Stimulated activated CD8-positive, alpha-beta memory T cell treated with anti-CD3 and anti-CD28 coated beads, Interleukin-12 subunit alpha, Interleukin-12 subunit beta, amount 100 ng/mL, for 24 hours (primary cell): ENCODE measurements around the gene DOK7.

Source experiments
- DNase-seq: peaks from one replicate; pipeline ENCODE4 v3.0.0-alpha.2; 2020; ENCODE audit errors: extremely low read depth

DOK7 gene

DNA sequence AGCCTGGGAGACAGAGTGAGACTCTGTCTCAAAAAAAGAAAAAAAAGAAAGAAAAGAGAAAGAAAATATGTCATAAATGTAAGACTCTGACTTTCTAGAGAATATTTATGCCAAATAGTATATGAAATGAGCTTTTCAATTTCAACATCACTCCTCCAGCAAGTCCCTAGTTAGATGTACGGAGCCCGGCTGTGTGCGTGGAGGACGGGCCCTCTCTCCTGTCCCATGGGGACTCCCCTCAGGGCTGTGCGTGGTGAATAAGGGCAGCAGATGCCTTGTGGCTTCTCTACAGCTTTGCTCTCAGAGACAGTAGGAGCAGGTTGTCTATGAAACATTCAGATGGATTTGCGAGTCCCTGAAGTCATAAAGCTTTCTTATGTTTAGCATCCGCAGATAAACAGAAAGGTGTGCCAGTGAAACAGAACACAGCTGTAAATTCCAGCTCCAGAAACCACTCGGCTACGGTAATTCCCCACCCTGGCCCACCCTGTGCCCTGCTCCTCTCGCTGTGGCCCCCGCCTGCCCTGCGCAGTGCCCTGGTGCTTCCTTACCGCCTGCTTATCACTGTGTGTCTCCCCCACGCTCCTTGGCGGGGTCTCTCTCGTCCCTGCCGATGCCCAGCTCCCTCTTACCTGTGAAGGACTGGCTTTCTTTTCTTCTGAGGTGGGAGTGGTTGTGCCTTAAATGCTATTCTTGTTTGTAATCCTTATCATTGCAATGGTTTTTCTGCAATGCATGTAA lies 35.2 kb upstream of the DOK7 start:
- no peak for DNase-seq

DNA sequence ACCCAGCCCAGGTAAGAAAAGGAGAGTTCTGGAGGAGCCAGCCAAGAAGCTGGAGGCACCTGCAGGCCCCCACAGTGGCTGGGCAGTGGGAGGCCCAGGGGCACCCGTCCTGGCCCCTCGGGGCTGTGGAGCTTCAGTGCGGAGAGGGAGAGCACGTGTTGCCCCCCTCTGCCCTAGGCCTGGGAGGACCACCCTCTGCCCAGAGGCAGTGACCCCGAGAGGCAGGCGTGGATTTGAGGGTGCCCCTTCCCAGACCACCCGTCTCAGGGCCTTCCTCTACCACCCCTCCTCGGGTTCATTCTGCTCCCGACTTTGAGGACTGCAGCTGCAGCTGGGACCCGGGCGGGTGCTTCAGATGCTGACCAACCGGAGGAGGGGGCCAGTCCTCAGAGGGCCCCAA lies 33.5 kb upstream of the DOK7 start:
- no peak for DNase-seq

DNA sequence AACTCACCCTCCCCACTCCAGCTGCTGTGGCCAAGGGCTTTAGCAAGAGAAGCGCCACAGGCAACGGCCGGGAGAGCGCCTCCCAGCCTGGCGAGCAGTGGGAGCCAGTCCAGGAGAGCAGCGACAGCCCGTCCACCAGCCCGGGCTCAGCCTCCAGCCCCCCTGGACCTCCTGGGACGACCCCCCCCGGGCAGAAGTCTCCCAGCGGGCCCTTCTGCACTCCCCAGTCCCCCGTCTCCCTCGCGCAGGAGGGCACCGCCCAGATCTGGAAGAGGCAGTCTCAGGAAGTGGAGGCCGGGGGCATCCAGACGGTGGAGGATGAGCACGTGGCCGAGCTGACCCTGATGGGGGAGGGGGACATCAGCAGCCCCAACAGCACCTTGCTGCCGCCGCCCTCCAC lies 32.6 kb upstream of the DOK7 start:
- no peak for DNase-seq

DNA sequence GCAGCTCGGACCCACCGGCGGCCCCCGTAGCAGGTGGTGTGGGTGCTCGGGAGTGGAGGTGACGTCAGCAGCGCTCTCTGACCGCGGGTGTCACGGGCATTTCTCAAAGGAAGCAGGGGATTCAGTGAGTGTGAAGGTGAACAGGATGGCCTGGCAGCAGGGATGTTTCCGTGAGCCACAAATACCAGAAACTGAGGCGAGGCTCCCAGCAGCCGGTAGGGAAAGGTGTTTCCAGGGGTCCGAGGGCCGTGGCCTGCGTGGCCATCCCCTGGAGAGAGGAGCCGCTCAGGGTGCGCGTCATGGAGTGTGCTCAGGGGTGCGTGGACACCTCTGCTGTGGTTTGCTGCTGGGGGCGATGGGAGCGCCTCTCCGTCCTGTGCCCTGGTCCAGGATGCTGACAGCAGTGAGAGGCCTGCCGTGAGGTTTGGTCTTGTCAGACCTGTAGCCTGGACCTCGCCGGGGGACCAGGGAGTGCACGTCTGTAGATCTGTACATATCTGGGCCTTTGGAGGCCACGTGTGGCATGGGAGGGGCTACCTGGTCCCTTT lies 31.6 kb upstream of the DOK7 start:
- DNase-seq, result no peak

DNA sequence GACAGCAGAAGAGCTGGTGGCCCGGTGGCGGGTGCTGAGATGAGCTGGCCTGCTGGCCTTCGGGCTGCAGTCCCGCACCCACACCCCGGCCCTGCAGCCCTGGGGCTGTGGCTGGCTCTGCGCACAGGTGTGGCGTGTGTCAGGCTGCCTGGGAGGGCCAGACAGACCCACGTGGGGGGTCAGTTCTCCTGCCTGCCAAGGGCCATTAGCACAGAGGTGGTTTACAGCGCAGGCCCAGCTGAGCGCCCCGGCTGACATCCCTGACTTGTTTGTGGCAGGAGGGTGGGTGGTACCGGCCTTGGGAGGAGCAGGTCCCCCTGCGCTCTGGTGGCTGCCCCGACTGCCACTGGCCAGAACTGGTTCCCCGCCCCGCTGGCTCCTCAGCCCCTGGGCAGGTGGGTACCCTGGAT lies 30.7 kb upstream of the DOK7 start:
- no peak for DNase-seq

DNA sequence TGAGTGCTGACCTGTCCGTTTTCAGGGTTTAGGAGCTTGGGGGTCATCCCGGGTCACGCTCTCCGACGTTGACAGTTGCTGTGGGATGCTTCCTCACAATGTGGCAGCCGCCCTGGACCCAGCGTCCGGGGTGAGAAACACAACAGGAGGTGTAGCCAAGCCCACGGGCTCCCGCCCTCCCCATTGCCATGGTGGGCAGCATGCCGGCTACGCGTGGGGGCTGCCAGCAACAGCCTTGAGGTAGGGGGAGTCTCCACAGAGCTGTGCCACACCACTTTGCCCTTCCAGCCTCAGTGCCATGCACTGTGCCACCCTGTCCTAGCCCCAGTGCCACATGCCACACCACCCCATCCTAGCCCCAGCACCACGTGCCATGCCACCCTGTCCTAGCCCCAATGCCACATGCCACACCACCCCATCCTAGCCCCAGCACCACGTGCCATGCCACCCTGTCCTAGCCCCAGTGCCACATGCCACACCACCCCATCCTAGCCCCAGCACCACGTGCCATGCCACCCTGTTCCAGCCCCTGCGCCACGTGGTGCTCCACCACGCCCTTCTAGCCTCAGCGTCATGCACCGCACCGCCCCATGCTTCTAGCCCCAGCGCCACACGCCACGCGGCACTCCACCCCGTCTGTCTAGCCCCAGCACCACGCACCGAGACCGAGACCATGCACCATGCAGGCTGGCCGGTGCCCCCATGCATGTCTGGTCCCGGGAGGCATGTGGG lies 29.8 kb upstream of the DOK7 start:
- no peak for DNase-seq

DNA sequence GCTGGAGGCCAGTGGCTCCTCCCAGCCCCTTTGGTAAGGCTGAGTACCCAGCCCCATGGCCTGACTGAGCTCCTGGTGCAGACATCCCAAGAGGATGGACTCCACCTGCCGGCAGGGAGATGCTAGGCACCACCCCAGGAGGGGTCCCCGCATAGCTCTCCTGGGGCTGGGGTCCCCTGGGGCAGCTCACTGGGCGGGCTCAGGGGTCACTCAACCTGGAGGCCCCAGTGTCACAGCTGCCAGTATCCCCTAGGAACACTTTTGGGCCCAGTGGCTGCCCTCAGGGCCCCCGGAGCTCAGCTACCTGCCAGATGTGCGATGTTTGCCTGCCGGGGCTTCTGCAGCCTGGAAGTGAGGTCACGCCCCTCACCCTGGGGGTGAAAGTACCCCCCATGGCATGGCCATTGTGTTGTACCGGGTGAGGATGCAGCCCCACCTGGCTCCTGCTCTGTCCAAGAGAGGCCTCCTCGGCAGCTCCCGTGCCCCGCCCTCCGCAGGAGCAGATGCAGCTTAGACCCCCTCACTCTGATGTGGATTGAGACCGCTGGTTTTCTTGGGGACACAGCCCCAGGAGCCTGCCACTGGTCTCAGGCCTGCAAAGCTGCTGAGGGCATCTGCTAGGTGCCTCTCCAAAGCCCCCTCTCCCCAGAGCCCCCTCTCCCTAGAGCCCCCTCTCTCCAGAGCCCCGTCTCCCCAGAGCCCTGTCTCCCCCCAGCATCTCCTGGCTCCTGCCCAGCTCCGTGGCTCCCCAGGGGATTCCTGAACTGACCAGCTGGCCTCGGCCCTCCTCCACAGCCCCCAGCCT lies 28.0 kb upstream of the DOK7 start:
- no peak for DNase-seq

DNA sequence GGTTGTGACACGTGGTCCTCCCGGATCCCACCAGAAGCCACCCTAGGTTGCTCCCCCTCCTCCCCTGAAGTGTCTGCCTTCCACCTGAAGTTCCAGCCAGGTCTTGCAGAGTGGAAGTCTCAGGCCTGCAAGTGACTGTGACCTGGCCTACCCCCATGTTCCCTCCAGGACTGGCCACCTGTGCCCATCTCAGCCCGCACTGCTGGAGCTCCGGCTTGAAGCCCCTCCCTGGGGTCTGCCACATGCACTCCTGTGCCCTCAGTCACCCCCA lies 27.5 kb upstream of the DOK7 start:
- DNase-seq, result no peak

DNA sequence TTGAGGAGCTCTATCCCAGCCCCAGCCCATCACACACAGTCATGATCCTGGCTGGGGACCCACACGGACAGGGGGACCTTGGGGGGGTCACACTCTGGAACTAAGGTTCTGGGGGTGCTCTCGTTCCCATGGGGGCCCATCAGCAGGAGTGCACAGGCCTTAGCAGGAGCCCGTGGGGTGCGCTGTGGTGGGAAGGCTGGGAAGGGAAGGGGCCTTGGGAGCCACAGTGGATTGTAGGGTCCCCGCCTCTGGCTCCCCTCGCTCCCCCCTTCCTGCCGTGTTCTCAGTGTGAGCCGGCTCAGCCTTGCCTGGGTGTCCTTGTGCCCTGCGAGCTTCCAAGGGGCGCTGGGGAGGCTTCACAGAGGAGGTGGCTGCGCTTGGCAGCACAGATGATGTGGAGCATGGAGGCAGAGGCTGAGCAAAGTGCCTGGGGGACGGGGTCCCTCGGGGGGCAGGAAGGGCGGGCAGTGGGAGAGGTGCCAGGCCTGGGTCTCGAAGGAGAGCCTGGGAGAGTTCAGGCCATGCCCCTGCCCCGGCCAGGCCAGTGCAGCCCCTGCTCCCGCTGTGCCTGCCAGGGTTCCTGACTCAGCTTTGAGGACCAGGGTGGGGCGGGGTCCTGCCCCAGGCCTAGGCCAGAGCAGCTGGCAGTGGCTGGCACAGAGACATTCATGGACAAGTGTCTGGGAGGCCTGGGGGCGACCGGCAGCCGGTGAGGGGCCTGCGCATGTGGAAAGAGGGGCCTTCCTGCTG lies 26.9 kb upstream of the DOK7 start:
- DNase-seq, result no peak

DNA sequence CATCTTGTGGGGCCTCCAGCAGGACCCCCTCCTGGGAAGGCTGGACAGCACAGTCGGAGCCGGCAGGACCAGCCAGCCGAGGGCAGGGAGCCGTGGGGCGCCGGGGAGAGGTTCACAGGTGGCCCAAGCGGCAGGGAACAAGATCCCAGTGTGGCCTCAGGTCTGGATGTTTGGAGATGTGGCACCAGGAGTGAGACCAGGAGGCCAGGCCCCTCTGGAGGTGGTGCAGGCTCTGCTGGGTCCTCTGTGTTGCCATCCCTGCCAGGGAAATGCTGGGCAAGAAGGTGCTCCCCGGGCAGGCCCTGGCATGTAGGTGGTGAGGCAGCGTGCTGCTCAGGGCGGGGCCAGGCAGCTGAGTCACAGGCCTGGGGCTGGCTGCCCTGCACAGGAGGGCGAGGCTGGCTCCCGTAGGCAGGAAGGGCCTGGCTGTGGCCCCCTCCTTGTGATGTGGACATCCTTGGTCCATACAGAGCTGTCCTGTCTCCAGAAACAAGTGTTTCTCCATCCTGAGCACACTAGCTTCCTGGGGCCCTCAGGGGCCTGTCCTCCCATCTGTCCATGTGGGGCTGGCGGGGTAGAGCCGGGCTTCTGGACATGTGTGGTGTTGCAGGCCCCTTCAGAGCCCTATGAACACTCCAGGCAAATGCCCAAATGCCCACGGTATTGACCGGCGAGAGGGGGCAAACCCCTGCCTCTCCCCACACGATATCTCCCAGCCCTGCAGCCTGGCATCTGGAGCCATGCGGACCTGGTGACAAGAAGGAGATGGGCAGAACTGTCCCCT lies 26.1 kb upstream of the DOK7 start:
- DNase-seq, result no peak

DNA sequence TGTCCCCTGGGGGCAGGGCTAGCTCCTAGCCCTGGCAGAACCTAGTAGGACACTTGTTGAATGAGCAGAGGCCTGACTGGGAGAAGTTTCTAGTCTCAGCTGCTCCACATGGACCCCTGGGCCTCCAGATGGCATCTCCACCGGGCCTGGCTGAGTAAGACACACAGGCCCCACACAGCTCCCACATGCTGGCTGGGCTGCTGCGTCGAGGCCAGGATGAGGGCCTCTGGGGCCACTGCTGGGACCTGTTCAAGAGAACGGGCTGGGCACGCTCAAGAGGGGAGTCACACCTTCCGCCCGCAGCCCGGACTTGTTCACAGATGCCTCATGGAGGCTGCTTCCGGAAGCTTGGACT lies 25.5 kb upstream of the DOK7 start:
- no peak for DNase-seq

DNA sequence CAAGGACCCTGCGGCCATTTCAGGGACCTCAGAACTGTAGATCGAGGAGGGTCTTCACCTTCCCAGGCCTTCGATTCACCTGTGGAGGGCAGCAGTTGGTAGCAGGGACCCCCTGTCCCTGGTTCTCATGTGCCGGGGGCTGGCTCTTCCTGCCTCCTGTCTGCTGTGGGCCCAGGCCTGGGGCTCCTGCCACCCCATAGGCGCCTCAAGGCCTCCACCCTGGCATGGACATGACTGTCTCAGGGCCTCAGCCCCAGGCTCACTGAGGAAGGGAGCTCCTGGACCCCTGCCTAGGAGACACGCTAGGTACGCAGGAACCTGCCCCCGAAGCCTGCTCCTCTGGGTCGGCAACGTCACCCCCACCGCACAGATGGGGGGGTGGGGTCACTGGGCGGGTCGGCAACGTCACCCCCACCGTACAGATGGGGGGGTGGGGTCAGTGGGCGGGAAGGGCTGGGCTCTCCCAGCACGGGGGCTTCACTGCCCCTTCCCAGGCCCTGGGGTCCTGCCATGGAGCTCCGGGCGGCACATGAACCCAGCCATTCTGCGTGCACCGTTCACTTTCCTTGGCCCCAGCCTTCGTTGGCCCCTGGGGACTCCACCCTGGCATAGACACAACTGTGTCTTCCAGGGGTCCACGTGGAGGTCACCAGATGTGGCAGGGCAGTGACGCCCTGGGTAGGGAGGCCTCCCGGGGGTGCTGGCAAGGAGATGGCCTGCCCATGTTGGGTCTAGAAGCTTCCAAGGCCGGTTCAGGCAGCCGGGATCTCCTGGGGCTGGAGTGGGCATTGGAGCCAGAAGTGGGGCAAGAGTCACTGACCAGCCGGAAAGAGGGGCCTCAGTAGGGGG lies 24.9 kb upstream of the DOK7 start:
- no peak for DNase-seq

DNA sequence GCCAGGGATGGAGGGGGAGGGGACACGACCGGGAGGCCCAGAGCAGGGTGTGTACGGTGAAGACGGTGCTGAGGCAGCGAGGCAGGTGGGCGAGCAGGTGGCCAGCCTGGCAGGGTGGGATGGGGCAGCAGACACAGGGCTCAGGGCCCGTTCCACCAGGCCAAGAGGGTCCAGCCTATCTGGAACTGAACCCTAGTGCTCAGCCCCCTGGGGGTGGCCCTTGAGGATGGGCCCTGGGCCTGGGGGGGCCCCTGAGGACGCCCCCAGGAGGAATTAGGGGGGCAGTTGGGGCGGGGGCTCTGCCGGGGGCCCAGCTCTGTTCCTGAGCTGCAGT lies 24.3 kb upstream of the DOK7 start:
- DNase-seq, result no peak

DNA sequence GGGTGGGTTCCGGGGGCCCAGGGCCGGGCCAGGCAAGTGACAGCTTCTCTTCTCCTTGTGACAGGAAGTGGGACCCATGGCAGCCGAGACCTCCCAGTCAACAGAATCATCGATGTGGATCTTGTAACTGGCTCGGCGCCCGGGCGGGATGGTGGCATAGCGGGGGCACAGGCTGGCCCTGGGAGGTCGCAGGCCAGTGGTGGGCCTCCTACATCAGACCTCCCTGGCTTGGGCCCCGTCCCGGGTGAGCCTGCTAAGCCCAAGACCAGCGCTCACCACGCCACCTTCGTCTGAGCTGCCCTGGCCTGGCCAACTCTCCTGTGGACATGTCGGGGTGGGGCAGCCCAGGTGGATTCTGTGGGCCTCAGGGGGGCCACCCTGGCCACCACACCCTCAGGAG lies 23.7 kb upstream of the DOK7 start:
- DNase-seq, result no peak

DNA sequence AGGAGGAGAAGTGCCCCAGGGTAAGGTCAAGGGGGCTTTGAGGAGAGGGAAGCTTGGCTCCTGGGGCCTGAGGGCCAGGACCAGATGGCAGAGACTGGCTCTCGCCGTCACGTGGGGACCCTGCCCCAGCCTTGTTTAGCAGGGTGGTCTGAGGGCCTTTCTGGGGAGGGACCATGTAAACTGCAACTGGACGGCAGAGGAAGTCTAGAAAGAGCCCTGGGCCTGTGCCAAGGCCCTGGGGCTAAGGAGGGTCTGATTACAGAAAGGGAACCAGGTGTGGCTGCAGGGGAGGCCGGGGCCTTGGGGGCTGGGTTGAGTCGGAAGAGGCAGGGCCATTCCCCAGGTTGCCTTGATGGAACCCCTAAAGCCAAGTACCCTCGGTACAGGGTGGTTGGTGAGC lies 23.1 kb upstream of the DOK7 start:
- no peak for DNase-seq

DNA sequence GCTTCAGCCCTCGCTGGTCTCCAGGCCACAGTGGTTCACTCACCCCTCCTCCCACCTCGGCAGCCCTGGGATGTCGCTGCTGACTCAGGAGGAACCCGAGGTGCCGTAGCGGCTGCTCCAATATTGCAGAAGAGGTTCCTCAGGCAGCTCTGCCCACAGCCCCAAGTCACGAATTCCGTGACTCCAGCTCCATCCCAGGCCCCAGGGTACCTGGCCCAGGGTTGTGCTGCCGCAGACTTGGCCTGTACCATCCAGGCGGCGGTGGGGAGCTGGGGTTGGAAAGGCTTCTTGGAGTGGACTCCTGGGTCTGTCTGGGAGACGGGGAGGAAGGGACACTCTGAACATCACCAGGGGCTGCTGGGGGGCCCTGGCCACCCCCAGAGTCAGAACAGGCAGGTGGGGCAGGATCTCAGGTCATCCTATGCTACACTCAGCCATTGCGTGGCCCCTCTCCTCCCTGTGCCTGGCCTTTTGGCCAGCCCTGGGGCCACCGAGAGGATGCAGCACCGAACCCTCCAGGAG lies 22.1 kb upstream of the DOK7 start:
- no peak for DNase-seq

DNA sequence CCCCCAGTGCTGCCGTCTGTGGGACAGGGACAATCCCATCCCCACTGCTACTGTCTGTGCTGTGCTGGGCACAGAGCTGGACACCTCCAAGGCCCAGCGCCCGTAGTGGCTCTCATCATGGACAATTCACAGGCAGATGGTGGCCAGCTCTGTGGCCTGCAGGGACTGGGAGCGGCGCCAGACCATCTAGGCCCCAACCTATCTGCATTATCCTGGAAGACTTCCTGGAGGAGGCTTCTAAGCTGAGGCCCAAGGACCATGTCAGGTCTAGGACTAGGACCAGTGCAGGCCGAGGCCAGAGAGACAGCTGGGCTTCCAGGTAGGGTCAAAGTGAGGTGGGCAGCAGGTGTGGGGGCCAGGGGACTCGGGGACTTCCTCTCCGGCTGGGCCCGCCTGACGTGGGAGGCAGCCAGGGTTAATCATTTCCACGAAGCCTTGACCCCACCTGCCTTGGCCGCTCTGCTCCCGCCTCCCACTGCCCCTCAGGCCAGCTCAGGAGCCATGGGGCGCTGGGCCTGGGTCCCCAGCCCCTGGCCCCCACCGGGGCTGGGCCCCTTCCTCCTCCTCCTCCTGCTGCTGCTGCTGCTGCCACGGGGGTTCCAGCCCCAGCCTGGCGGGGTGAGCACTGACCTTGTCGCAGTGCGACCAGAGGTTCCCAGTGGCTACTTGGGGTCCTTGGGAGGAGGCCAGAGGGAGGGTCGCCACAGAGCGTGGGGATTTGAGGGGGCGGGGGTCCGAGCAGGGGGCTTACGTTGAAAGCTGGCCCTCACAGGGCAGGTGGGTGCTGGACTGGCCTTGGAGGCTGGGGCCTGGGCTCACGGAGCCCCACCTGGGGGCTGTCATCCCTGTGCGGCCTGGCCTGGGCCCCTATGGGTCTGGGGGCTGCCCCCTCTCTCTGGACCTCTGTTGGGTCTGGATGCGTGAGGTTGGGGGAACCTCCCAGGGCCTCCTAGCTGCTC lies 21.3 kb upstream of the DOK7 start, which contains the start of gene HGFAC:
TSS of gene HGFAC (plus strand) at position 468 of the 959 bp plus-strand sequence. CDS start at position 502, 34 bp downstream.
- DNase-seq, result no peak

DNA sequence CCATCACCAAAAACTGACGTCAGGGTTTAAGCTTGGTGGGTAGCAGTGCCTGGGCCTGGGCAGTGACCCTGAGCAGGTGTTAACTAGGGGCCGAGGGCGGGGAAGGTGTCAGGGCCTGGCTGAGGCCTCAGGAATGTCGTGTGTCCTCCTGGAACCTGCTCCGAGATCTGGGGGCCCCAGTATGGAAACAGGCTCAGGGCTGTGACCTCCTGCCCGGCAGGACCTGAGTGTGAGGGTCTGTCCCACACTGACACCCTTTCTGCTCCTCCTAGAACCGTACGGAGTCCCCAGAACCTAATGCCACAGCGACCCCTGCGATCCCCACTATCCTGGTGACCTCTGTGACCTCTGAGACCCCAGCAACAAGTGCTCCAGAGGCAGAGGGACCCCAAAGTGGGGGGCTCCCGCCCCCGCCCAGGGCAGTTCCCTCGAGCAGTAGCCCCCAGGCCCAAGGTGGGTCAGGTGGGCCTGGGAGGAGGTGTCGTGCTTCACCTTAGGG lies 20.6 kb upstream of the DOK7 start:
- DNase-seq, result no peak
